Measurements from ENCODE around the gene PIAS1.
"Not testable (repeated sequence)": the region's sequence is repeated elsewhere in the genome, so short reads cannot be mapped to it uniquely, and the experiment has no call there.

PIAS1 gene

DNA sequence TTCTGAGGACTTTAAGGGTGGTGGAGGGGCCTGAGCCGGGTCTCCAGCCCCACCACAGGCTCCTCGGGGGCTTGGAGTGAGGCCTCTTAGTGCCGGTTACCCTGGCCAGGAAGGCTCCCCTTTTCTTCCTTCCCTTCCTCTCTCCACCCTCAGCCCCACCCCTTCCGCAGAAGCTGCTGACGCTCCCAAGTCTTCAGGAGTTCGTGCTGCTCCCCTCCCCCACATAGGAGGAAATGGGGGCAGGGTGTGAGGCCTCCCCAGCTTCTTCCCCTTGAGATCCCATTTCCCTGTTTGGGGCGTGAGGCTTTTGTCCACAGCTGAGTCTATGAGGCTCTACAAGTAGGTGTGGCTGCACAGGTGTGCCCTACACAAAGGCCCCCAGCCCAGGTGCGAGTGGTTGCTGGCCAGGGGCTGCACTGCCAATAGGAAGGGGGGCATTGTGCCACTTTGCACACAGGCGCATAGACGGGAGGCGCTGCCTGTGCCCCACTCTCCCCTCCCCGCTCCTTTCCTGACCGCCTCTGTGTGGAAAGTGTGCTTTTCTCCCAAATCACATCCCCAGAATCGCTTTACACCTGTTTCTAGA, 151.9 kb downstream of the PIAS1 start:
- no peak for DNase-seq

DNA sequence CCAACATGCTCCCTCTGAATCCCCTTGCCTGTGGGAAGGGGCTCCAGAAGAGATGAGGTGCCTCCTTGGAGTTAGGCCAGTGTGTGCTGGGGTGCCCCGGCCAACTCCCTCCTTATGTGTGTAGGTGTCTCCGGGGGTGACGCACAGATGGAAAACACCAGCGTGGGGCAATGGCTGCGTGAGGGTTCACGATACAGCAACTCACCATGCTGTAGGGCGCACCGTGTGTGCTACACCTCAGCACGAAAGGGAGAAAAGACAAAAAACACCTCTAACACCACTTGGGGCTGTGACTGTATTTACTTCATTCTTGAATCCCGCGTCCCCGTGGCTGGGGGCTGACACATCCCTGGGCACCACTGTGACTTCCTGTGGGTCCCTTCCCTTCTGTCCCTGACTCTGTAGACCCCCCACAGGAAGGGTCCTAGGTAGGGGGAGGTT, 152.6 kb downstream of the PIAS1 start:
- no peak for DNase-seq

DNA sequence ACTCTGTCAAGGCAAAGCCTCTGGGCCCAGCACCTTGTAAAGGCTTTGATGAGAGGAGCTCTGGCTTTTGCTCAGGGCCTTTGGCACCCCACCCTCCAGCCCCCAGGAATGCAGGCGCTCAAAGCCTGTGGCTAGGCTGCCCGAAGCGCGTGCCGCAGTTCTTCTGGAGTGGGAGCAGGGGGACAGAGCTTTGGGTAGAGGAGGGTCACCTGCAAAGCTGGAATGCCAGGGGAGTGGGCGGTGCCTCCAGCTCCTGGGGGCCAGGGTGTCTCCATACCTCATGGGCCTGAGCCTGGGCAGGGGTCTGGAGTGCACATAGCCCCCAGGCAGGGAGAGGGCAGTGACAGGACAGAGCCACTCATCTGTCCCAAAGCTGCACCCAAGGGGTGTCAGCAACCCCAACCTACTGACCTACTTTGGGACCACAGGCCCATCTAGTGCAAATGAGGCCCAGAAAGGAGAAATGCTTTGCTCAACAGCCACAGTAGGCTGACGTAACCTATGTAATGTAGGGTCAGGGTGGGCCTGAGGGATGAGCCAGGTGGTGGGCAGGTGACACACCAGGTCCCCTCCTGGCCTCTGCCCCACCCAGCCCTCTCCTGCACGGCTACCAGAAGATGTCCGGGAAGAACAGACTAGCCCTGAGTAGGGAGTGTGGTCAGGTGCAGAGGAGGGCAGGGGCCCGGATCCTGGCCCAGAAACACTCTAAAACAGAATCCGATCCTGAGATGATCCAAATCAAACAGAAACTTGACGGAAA, 153.2 kb downstream of the PIAS1 start:
- no peak for DNase-seq

DNA sequence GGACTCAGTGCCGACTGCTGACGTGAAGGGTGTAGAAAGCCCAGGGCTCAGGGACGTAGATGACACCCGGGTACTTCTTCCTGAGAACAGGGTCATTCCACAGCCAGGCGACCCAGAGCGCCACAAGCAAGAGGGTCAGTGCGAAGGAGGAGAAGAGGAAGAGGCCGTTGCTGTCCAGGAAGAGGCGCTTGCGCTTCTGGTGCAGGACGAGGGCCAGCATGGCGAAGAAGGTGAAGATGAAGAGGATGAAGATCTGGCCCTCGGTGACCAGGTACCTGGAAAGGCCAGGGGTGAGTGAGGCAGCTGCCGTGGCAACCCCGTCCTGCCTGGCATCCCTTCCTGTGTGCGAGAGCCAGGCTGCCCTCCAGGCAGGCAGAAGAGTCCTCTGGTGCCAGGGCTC, 154.0 kb downstream of the PIAS1 start:
- DNase-seq: no peak

DNA sequence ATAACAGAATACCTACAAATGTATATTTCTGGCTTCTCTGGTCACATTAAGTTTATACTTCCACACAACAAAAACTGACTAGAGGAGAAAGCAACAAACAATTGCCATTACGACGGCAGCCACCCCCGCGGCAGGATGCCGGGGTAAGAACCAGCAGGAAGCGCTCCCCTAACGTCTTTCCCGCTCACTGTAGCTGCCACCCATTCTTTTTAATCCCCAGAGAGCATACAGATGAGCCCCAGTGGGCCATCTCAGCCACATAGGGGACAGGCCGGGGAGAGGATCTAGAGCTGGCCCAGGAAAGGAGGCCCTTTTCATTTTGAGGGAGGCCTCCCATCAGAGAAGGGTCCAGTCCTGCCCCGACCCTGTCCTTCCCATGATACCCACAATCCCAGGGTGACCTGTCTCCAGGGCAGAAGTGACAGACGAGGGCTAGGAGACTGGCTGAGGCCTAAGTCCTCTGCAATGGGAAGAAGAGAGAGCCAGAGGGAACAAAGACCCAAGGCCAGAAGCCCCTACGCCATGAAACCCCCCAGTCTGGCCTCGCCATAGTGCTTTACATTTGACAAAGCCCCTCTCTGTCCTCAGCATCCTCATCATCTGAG, 154.6 kb downstream of the PIAS1 start:
- DNase-seq: no peak

DNA sequence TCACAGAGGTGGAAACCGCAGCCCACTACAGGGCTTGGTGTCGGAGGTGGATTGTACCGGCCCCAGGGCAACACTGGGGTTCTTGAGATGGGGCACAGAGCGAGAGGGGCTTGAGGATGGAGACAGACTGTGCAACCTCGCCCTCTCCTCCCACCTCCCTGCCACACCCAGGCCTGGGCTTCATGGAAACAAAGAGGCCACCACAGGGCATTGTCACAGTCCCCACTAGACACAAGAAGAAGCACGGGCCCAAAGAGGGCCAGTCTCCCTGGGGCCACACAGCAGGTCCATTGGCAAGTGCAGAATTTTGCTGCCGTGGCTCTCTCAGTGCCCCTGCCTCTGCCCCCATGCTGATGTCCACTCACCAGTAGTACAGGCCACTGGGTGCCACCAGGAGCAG, 155.2 kb downstream of the PIAS1 start:
- DNase-seq: no peak

DNA sequence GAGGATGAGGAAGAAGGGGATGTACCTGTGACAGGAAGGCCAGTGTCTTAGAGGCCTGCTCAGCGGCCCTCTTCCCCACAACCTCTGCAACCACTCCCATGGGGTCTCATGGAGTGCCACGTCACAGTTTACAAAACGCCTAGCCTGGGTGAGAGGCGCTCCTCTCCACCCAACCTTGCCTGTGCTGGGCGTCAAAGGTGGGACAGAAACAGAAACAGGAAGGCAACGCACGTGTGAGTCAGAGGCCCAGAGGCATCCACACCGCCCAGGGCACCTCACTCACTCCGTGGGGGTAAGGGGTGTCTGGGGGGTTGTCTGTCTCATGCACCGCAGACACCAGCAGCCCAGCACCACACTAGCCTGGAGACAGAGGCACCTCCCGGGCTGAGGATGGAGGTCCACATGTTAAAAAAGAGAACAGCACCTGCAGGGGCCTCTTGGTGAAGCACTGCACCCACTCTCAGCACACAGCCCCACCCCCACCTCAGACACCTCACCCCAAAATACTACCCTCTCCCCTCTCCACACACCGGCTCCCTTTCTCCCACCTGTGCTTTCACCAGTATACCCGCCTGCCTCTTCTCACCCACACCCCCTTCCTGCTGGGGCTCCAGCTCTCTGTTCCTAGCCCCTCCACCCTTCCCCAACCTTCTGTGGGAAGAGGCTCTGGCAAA, 155.8 kb downstream of the PIAS1 start:
- DNase-seq: no peak

DNA sequence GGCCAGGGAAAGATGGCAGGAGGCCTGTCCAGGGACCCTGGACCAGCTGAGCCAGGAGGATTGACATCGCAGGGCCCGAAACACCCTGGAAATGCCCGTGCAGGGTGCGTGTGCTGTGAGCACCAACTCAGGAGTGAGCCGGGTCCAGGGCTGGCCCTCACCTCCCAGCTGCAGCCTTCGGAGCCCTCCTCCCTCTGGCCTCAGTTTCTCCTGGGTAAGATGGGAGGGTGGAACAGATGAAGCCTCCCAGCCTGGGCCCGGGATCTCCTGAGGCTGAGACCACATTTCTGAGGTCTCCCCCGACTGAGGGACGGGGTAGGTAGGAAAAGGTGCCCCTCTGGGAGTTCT, 156.3 kb downstream of the PIAS1 start:
- no peak for DNase-seq

DNA sequence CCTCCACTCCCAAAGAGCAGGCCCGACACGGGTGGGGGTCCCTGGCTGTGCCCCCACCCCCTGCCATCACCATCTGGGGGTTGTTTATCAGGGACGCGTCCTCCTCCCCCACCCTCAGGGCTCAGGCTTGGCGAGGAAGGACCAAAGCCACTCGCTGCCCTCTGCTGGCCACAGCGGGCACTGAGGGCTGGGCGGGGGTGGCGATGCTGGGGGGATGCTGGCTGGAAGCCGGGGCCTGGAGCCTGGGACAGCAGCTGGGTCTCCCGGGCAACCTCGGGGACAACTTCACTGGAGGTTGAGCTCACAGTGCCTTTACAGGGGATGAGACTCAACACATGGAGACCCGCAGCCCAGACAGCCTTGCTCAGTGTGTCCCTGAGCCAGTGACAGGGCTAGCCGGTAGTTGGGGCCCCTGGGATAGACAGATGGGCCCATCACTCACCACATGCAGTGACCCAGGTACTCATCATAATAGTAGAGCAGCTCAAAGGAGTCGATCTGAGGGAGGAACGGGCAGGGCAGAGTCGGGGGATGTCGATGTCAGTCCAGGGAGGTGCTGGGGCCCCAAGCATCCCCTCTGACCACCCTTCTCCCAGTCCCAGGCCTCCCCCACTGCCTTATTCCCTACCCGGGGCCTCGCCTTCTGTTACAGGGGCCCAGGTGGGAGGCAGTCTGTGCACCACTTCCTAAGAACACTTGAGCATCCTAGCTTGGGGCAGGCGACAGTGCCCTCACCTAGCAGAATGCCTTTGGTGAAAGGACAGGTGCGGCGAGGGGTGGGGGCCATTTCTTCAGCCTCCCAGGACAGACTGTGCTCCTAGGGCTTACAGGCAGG, 156.9 kb downstream of the PIAS1 start:
- peak; percentile 19 to 50 for DNase-seq

DNA sequence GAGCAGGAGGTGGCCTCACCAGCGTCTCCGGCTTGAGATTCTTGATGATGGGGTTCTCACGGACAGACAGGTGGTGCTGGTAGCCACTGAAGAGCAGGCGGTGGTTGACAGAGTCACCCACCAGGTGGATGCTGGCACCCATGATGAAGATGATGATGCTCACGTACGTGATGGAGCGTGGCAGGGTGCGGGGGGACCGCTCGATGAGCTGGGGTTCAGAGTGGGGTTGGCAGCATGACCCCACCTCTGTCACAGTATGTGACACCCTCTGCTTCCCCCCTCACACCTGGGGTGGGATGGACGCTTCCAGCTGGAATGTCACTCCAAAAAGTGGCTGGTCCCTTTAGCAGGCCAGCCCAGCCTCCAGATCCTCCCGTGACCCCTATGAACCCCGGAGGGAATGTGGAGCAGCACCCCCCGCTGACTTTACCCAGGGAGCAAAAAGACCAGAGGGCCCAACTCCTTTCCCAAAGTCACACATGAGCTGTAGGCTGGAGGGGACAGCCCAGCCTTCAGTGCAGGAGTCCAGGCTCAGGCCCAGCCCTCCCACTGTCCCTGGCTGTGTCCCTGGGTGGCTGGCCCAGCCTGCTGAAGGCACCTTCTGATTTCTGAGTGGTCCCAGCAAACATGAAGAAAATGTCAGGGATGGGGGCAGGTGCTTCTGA, 157.7 kb downstream of the PIAS1 start:
- DNase-seq: no peak

DNA sequence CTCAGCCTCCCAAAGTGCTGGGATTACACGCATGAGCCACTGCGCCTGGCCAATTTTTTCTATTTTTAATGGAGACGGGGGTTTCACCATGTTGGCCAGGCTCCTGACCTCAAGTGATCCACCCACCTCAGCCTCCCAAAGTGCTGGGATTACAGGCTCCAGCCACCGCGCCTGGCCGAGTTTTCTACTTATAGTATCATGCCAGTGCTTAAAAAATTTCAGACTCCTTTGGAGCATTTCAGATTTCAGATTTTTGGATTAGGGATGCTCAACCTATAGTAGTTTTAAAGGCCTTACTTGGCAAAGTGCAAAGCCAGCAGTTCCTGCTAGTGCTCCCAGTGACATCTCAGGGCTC, 159.4 kb downstream of the PIAS1 start:
- DNase-seq: not testable (repeated sequence)

DNA sequence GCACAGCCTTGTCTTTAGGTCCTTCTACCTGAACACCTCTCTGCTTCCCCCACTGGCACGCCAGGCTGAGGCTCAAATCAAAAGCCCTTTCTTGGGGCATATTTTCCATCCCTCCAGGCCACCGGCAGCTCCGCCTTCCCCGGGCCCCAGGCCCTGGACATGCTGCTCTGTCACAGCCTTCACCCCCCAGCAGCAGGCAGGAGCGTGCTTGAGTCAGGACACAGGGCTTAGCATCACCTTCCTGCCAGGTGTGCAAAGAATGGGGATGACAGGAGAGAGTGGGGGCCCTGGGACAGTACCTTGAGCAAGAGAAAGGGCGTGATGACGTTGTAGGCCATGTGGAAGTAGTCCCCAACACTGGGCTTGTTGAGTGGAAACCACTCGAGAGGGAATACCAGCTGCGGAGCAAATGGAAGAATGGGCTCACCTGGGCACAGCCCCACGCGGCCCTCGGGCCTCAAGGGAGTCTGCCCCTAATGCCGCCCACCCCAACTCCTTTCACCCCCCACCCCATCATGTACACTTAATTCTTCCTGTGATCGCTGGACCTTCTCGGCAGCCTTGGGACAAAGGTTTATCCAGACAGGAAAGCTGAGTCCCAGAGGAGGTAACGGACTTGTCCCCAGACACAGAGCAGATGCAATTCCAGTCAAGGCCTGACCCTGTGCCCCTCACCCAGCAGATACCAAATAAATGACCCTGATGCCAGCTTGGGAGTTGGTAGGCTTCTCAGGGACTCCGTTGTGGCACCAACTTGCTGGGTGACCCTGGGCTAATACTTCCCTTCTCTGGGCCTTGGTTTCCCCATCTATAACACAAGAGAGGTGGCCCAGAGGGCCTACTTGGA, 160.1 kb downstream of the PIAS1 start:
- no peak for DNase-seq

DNA sequence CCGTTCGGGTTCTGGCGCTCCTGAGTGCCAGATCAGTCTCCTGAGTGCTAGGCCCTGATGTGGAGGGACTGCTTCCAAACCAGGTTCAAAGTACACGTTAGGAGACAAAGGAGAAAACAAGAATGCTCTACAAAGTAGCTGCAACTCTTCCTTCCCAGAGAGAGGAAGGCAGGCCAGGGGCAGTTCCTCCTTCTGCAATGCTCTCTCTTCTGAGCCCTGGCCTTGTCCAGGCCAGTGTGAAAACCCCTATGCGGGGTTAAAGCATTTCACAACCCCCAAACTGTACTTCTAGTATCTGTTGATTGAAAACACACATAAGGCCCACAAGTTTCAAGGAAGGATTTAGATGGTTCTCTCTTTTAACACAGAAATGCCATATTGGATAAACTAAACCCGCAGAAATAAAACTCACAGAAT, 160.7 kb downstream of the PIAS1 start:
- DNase-seq: no peak

DNA sequence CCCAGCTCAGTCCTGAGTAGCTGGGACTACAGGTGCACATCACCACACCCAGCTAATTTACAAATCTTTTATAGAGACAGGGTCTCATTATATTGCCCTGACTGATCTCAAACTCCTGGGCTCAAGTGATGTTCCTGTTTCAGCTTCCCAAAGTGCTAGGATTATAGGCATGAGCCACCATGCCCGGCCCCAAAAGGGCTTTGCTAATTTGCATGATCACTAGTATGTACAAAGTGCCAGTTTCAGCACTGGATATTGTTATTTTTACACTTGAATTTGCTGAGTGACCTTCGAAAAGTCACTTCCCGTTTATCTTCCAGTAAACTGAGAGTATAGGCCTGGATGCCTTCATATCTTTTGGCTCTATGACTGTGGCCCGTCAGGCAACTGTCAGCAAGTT, 163.2 kb downstream of the PIAS1 start:
- no peak for DNase-seq

DNA sequence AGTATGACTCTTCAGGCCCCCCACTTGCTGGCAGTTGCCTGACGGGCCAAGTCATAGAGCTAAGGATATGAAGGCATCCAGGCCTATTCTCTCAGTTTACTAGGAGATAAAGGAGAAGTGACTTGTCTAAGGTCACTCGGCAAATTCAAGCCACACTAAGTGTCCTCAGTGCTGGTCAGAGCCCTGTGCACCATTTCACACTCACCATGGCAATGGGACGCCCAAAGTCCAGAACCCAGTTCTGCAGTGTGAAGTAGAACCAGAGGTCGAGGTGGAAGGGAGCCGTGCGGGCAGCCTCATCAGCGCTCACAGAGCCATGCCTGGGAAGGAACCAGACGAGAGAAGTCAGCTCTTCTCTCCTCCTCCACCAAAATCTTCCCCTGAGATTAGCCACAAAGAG, 164.2 kb downstream of the PIAS1 start:
- DNase-seq: no peak

DNA sequence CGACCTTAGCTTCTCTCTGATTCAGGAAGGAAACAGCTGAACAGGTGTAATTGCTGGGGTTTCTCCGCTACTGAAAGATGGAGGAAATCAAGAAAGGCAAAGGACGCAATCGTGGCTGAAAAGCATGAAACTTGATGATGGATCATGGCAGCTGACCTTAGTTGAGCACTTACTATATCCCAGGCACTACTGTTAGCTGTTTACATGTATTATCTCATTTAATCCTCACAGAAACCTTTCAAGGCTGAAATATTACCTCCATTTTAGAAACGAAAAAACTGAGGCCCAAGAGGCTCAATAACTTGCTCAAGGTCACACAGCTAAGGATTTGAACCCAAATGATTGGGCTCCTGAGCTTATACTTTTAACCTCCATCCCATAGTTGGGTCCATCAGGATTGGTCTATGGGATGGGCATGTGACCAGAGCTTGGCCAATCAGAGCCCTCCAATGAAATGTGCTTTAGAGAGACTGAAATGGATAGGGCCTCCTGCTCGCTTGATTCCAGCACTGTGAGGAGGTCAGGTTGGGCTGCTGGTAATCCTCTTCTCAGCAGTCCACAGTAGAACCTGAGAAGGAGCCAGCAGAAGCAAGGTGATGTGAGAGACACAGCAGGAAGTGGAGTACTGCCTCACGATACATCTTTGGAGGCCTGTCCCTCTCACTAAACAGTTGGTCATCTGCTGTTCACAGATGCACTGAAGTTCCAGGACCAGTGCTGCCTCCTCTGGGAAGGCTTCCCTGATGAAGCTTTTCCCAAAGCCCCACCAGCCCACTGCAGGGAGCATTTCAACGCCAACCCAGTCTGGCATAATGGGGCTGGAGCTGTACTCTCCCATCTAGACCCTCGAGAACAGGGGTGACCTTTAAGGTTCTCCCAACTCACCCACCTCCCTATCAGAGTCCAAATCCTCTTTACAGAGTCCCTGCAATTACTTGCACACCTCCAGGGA, 165.0 kb downstream of the PIAS1 start:
- DNase-seq: no peak

DNA sequence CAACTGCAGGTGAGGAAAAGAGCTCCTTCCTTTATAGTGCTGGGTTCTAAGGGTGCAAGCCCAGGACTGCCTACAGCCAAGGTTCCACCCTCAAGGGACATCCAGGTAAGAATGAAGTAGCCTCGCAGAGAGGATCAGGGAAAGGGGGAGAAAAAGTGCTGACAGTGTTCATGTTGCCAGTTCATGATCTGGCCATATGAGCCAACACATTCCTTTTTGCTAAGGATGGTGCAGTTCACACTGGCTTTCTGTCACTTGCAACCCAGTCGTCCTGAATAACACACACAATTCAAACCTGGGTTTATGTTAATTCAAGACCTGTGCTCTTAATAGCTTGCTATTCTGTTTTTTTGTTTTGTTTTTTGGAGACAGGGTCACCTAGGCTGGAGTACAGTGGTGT, 166.4 kb downstream of the PIAS1 start:
- DNase-seq: no peak

DNA sequence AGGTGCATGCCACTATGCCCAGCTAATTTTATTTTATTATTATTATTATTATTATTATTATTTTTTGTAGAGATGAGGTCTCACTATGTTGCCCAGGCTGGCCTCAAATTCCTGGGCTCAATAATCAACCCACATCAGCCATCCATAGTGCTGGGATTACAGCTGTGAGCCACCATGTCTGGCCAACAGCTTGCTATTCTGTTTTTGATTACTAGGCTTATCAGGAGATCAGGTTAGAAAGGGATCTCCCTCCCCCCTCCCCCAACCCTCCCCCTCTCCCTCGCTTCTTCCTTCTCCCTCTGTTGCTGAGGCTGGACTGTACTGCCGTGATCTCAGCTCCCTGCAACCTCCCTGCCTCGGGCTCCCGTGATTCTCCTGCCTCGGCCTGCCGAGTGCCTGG, 166.9 kb downstream of the PIAS1 start:
- DNase-seq: no peak

DNA sequence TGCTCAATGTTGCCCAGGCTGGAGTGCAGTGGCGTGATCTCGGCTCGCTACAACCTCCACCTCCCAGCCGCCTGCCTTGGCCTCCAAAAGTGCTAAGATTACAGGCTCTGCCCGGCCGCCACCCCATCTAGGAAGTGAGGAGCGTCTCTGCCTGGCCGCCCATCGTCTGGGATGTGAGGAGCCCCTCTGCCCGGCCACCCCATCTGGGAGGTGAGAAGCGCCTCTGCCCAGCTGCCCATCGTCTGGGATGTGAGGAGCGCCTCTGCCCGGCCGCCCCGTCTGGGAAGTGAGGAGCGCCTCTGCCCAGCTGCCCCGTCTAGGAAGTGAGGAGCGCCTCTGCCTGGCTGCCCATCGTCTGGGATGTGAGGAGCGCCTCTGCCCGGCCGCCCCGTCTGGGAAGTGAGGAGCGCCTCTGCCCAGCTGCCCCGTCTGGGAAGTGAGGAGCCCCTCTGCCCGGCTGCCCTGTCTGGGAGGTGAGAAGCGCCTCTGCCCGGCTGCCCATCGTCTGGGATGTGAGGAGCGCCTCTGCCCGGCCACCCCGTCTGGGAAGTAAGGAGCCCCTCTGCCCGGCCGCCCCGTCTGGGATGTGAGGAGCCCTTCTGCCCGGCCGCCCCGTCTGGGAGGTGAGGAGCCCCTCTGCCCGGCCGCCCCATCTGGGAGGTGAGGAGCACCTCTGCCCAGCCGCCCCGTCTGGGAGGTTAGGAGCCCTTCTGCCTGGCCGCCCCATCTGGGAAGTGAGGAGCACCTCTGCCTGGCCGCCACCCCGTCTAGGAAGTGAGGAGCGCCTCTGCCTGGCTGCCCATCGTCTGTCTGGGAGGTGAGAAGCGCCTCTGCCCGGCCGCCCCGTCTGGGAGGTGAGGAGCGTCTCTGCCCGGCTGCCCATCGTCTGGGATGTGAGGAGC, 167.7 kb downstream of the PIAS1 start:
- DNase-seq: not testable (repeated sequence)

Measured in NCI-H526 (cell line).